ENCODE data around the gene FSIP1.
A peak's percentile ranks its signal among the peaks of the same experiment; 100 is the strongest.

DNA sequence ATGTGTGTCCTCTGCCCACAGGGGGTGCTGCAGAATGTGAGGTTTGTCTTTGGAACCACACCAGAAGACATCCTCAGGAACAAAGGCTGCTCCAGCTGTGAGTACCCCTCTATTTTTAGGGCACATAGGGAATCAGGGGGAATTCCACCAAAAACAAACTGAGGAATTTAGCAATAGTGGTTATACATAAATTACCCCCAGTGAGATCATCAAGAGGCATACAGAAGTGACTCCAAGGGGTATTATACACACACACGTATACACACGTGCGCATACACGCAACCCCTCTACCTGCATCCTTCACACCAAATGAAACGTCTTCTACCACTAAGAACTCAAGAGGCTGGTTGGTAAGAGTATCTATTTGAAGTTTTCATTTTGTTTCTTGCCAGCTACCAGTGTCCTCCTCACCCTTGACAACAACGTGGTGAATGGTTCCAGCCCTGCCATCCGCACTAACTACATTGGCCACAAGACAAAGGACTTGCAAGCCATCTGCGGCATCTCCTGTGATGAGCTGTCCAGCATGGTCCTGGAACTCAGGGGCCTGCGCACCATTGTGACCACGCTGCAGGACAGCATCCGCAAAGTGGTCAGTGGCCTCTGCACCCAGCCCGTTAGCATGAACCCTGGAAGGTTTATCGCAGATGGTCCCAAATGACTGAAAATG lies 198.9 kb downstream of the FSIP1 start:
- no peak for TF ChIP-seq POLR2A (IDR thresholded peaks at IDR 0.05)
- TF ChIP-seq, protein P1, sequence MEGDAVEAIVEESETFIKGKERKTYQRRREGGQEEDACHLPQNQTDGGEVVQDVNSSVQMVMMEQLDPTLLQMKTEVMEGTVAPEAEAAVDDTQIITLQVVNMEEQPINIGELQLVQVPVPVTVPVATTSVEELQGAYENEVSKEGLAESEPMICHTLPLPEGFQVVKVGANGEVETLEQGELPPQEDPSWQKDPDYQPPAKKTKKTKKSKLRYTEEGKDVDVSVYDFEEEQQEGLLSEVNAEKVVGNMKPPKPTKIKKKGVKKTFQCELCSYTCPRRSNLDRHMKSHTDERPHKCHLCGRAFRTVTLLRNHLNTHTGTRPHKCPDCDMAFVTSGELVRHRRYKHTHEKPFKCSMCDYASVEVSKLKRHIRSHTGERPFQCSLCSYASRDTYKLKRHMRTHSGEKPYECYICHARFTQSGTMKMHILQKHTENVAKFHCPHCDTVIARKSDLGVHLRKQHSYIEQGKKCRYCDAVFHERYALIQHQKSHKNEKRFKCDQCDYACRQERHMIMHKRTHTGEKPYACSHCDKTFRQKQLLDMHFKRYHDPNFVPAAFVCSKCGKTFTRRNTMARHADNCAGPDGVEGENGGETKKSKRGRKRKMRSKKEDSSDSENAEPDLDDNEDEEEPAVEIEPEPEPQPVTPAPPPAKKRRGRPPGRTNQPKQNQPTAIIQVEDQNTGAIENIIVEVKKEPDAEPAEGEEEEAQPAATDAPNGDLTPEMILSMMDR (IDR thresholded peaks at IDR 0.05), result peak; percentile 8 to 29 (median 19)
